HG03025 (cell line): ENCODE data around the gene PID1.

Source experiments
- ATAC-seq: cut with Tn5 transposase; IDR thresholded peaks from one replicate; pipeline ENCODE4 v1.9.1; 2021; ENCODE audit warnings: mild to moderate bottlenecking, moderate library complexity; ENCODE audit not compliant: unreplicated experiment, low FRiP score

PID1 gene

GRCh38 chr2:229265727-229266126 is 5.4 kb downstream of the PID1 start:
- ATAC-seq: no peak

GRCh38 chr2:229261599-229261998 is 9.5 kb downstream of the PID1 start:
- no peak for ATAC-seq

GRCh38 chr2:229261076-229261475 is 10.0 kb downstream of the PID1 start:
- no peak for ATAC-seq

- no peak for ATAC-seq
Measured at GRCh38 chr2:229257985-229258384, 13.1 kb downstream of the PID1 start.

GRCh38 chr2:229256376-229256775 is 14.7 kb downstream of the PID1 start:
- ATAC-seq: no peak

- ATAC-seq: no peak
Measured at GRCh38 chr2:229254206-229254605, 16.9 kb downstream of the PID1 start.

GRCh38 chr2:229252996-229253395 is 18.1 kb downstream of the PID1 start:
- no peak for ATAC-seq

GRCh38 chr2:229252280-229252679 is 18.8 kb downstream of the PID1 start:
- ATAC-seq: no peak

- ATAC-seq: no peak
Measured at GRCh38 chr2:229249536-229249935, 21.6 kb downstream of the PID1 start.

- no peak for ATAC-seq
Measured at GRCh38 chr2:229246334-229246733, 24.8 kb downstream of the PID1 start.

- no peak for ATAC-seq
Measured at GRCh38 chr2:229244975-229245374, 26.1 kb downstream of the PID1 start.

- ATAC-seq: no peak
Measured at GRCh38 chr2:229243890-229244560, 27.1 kb downstream of the PID1 start.

- no peak for ATAC-seq
Measured at GRCh38 chr2:229240984-229241491, 30.0 kb downstream of the PID1 start.

- ATAC-seq: no peak
Measured at GRCh38 chr2:229239021-229239420, 32.1 kb downstream of the PID1 start.

- no peak for ATAC-seq
Measured at GRCh38 chr2:229237270-229237669, 33.8 kb downstream of the PID1 start.

GRCh38 chr2:229235131-229235914 is 35.8 kb downstream of the PID1 start:
- no peak for ATAC-seq

- no peak for ATAC-seq
Measured at GRCh38 chr2:229231885-229232284, 39.2 kb downstream of the PID1 start.

- no peak for ATAC-seq
Measured at GRCh38 chr2:229231328-229231868, 39.7 kb downstream of the PID1 start.

- no peak for ATAC-seq
Measured at GRCh38 chr2:229230911-229231310, 40.2 kb downstream of the PID1 start.

GRCh38 chr2:229230256-229230655 is 40.8 kb downstream of the PID1 start:
- no peak for ATAC-seq

GRCh38 chr2:229226382-229226781 is 44.7 kb downstream of the PID1 start:
- no peak for ATAC-seq

- no peak for ATAC-seq
Measured at GRCh38 chr2:229223107-229223506, 48.0 kb downstream of the PID1 start.
